Upper lobe of left lung (tissue), 4 donors: ENCODE measurements around the gene PPP1R1B.

ENCODE experiments used
- CTCF ChIP-seq, 6 experiments: fragments of 450-650 bp in 4 of 6; fragments of 200-600 bp in 2 of 6; sonication (generic) in 2 of 6; IDR thresholded peaks; one replicate each; pipeline ENCODE4 v1.5.1; 2016 to 2019; ENCODE audit warnings: antibody characterized with exemption in 6 of 6
- POLR2AphosphoS5 ChIP-seq, 2 donors: sonication (generic); formaldehyde crosslinking; IDR thresholded peaks; one replicate each; pipeline ENCODE4 v1.5.1; 2017; ENCODE audit warnings: antibody characterized with exemption in 2 of 2

- no peak for TF ChIP-seq CTCF (IDR thresholded peaks at IDR 0.05)
- no peak for TF ChIP-seq POLR2AphosphoS5 (IDR thresholded peaks at IDR 0.05)
These were observed 30.7 kb upstream of the PPP1R1B start for GRCh38 chr17:39595928-39596510.
